Metanephros (tissue), 2 donors: Measurements from ENCODE around the gene ALDH4A1. TPM values are rescaled to one million over a fixed set of nuclear protein-coding genes. Genes with fewer than 3 reads are reported as not detected.

Source experiments
- small RNA-seq: library from RNA; depleted of rRNA; stranded (forward); fragments of <200 nt; gene quantifications from one replicate; pipeline ENCODE3, GENCODE V24; 2014; ENCODE audit warnings: low replicate concordance
- total RNA-seq: library from RNA; depleted of rRNA; stranded (reverse); fragments of >200 nt; gene quantifications from one replicate; pipeline ENCODE4 v1.2.3, GENCODE V29; 2014

ALDH4A1 gene, protein sequence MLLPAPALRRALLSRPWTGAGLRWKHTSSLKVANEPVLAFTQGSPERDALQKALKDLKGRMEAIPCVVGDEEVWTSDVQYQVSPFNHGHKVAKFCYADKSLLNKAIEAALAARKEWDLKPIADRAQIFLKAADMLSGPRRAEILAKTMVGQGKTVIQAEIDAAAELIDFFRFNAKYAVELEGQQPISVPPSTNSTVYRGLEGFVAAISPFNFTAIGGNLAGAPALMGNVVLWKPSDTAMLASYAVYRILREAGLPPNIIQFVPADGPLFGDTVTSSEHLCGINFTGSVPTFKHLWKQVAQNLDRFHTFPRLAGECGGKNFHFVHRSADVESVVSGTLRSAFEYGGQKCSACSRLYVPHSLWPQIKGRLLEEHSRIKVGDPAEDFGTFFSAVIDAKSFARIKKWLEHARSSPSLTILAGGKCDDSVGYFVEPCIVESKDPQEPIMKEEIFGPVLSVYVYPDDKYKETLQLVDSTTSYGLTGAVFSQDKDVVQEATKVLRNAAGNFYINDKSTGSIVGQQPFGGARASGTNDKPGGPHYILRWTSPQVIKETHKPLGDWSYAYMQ
- 62.2 TPM for total RNA-seq

DNA sequence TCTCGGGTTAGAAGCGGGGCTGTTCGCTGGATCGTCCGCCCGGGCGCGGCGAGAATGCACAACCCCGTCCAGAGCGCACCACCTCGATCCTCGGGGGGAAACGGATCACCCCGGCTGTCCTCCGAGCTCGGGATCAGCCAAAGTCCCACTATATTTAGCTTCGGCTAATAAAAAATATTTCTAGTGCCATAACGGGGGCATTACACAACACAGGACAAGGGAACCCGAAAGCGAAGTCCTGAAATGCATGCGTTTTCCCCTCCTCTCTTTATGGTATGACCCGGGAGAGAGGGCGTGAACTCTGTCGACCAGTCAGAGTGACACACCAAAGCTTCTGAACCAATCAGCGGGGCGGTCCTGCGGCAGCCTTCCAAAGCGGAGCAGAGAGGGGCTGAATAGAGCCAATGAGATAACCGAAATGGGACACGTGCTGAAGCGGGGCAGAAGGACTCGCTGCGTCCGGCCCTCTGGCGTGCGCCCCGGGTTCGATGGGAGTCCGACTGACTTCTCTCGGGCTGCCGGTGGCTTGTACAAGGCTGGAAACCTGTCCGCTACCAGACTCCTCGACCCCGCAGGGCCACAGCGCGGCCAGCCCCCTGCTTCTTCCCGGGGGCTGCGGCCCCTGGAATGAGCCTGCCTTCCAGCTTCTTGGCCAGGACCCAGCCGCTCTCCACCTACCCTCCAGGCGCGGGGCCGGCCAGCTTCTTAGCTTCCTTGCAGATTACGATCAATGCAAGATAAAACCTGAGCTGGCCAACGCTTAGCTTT lies at the start of gene ALDH4A1:
ALDH4A1 (minus strand) TSS at position 33 of the 768 bp plus-strand sequence; CDS start at position 1, 32 bp downstream.

DNA sequence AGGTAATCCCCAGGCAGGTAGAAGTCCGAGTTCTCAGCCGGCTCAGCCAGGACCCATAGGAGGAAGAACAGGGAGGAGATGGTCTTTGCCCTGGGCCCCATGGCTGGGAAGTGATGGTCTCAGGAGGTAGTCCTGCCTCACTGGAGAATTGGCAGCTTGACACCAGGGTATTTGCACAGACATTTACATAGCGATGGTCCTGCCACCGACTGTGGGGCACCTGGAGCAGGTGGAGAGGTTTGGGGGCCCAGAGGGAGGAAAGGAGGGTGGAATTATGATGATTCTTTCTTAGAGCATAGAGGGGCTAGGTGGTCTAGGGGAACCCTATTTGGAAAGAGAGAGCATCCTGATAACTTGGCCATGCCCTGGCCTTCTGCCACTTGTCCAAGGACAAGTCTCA lies 42.8 kb downstream of the ALDH4A1 start, which contains the start of gene TAS1R2:
TAS1R2 (minus strand) TSS at position 101 of the 400 bp plus-strand sequence; CDS start at position 101, 0 bp downstream.

Small RNAs within 50 kb of the gene (small RNA-seq; reads per million reads assigned to genes)
- gene MIR1290 (not detected), gene MIR4695 (not detected)

Other genes starting within 250 kb of the ALDH4A1 start
- not detected for gene TAS1R2, start 42.9 kb downstream of the ALDH4A1 start, total RNA-seq
- gene IFFO2, start 54.1 kb upstream of the ALDH4A1 start, total RNA-seq, result 16.8 TPM